NB4 (cell line): ENCODE results near the gene SRRM1.

Experiments
- CTCF ChIP-seq: IDR thresholded peaks from one replicate; pipeline ENCODE4 v1.5.1; 2012; ENCODE audit warnings: low read depth, low read length
- POLR2A ChIP-seq: IDR thresholded peaks from 2 replicates; pipeline ENCODE4 v1.6.1; 2011; ENCODE audit warnings: mild to moderate bottlenecking; ENCODE audit not compliant: insufficient read length; ENCODE audit errors: extremely low read depth

- TF ChIP-seq CTCF, result no peak
- TF ChIP-seq POLR2A, result no peak
Measured at GRCh38 chr1:24656046-24656445, 12.9 kb downstream of the SRRM1 start.
